Caco-2 (cell line): ENCODE data around the gene B4GALT4. TPM values are rescaled to one million over a fixed set of nuclear protein-coding genes. Genes with fewer than 3 reads are reported as not detected.

ENCODE experiments used
- BruUV-seq: library from RNA; stranded (reverse); fragments of 400-500 nt; replicated peaks from 2 replicates; lab custom pipeline; 2021; lab: Mats Ljungman, UMichigan
- CTCF ChIA-PET: fragments of 300-600 bp; sonication (Branson Sonifier 250); formaldehyde crosslinking; loops from one replicate; lab custom pipeline; 2022; ENCODE audit warnings: antibody characterized with exemption; lab: Charles Lee
- POLR2A ChIA-PET: fragments of 300-600 bp; sonication (Branson Sonifier 250); formaldehyde crosslinking; loops from one replicate; lab custom pipeline; 2022; ENCODE audit warnings: antibody characterized with exemption; lab: Charles Lee
- DNase-seq, 2 experiments: peaks; one replicate each; pipeline versions ENCODE4 v3.0.0 to v3.0.0-alpha.2; 2020 to 2022
- H3K27me3 ChIP-seq: replicated peaks from 2 replicates; pipeline ENCODE4 v1.6.0; 2011; ENCODE audit warnings: low read length; ENCODE audit not compliant: control insufficient read depth, insufficient read depth
- H3K36me3 ChIP-seq: 2 replicates; pipeline ENCODE4 v1.5.1; 2011; ENCODE audit warnings: low read length; ENCODE audit not compliant: control insufficient read depth, insufficient read depth
- H3K4me1 ChIP-seq: fragments of 250-450 bp; sonication (Bioruptor Pico); 2 replicates; pipeline ENCODE4 v1.5.1; 2020; ENCODE audit warnings: mild to moderate bottlenecking
- H3K4me3 ChIP-seq: 2 replicates; pipeline ENCODE4 v1.5.1; 2011; ENCODE audit warnings: low read depth, mild to moderate bottlenecking, control low read depth, low read length
- H3K9me3 ChIP-seq: fragments of 250-450 bp; sonication (Bioruptor Pico); 2 replicates; pipeline ENCODE4 v1.5.1; 2020; ENCODE audit warnings: mild to moderate bottlenecking, moderate library complexity
- H3K27ac Mint-ChIP-seq: one replicate; pipeline ENCODE4 v1.8.0; 2022; ENCODE audit warnings: mixed read lengths; ENCODE audit not compliant: unreplicated experiment
- H3K27me3 Mint-ChIP-seq: one replicate; pipeline ENCODE4 v1.8.0; 2022; ENCODE audit warnings: mixed read lengths; ENCODE audit not compliant: insufficient read depth, unreplicated experiment
- H3K36me3 Mint-ChIP-seq: one replicate; pipeline ENCODE4 v1.8.0; 2022; ENCODE audit warnings: mild to moderate bottlenecking, mixed read lengths; ENCODE audit not compliant: insufficient read depth, unreplicated experiment
- H3K4me1 Mint-ChIP-seq: one replicate; pipeline ENCODE4 v1.8.0; 2022; ENCODE audit warnings: low read depth, mixed read lengths; ENCODE audit not compliant: unreplicated experiment
- H3K4me3 Mint-ChIP-seq: one replicate; pipeline ENCODE4 v1.8.0; 2022; ENCODE audit warnings: mild to moderate bottlenecking, moderate library complexity, mixed read lengths; ENCODE audit not compliant: unreplicated experiment
- H3K9me3 Mint-ChIP-seq: one replicate; pipeline ENCODE4 v1.8.0; 2022; ENCODE audit warnings: mixed read lengths; ENCODE audit not compliant: unreplicated experiment
- CTCF ChIP-seq, 2 experiments: fragments of 200-600 bp in 1 of 2; IDR thresholded peaks; 1 replicate in 1 of 2; 2 replicates in 1 of 2; pipeline versions ENCODE4 v1.5.1 to v1.8.0; 2011 to 2022; ENCODE audit warnings: antibody characterized with exemption in 1 of 2, control low read depth in 1 of 2, inconsistent platforms in 1 of 2, low read depth in 1 of 2, low read length in 1 of 2, mild to moderate bottlenecking in 1 of 2, moderate library complexity in 1 of 2; ENCODE audit not compliant: insufficient read depth in 1 of 2, severe bottlenecking in 1 of 2, unreplicated experiment in 1 of 2
- intact Hi-C: fragments of 100-400 bp; cut with micrococcal nuclease; formaldehyde crosslinking; loops from one replicate; pipeline ENCODE4 v1.10.0; 2022; ENCODE audit not compliant: unreplicated experiment
- total RNA-seq: library from RNA; stranded (reverse); gene quantifications from 2 replicates; pipeline ENCODE4 v1.2.3, GENCODE V29; 2022

The B4GALT4 gene
- total RNA-seq, 1 experiment from 2014 or later: 59.7 TPM

GRCh38 chr3:119176778-119177177, 63.9 kb downstream of the B4GALT4 start:
- ChIA-PET POLR2A (no interaction called here), CTCF (no interaction called here)
- Mint-ChIP-seq H3K27me3 (no peaks in the 10 kb centered on the region), H3K9me3 (peaks cover 10% of the 10 kb centered on the region), H3K27ac (no peak overlapping the region), H3K4me3 (no peak overlapping the region), H3K36me3 (no peaks in the 10 kb centered on the region), H3K4me1 (peaks cover 10% of the 10 kb centered on the region)
- Histone ChIP-seq H3K4me3 (no peak overlapping the region), H3K27me3 (no peaks in the 10 kb centered on the region), H3K4me1 (peaks cover 26% of the 10 kb centered on the region), H3K36me3 (no peaks in the 10 kb centered on the region), H3K9me3 (no peaks in the 10 kb centered on the region)
- TF ChIP-seq CTCF (IDR thresholded peaks at IDR 0.05; ENCODE audit: insufficient read depth in 1 of 2, low read depth in 1 of 2, low read length in 1 of 2, severe bottlenecking in 1 of 2, unreplicated experiment in 1 of 2): no peak
- intact Hi-C loops: no loop called here
- no peak for DNase-seq
- no TSS peak for BruUV-seq

- intact Hi-C loops: no loop called here
- POLR2A ChIA-PET: no interaction called here
Measured at GRCh38 chr3:119175872-119176756, 64.6 kb downstream of the B4GALT4 start.

GRCh38 chr3:119173325-119173724, 67.4 kb downstream of the B4GALT4 start, which contains the start of gene UPK1B:
UPK1B (plus strand) TSS chr3:119173598; CDS start chr3:119186742, 13,144 bp downstream.
- no peaks in the 10 kb centered on the region for H3K9me3 ChIP-seq
- no peak within 1 kb of the TSS for H3K4me3 Mint-ChIP-seq
- intact Hi-C loops: no loop called here
- no peaks in the 10 kb centered on the region for H3K36me3 Mint-ChIP-seq
- H3K27me3 ChIP-seq: no peaks in the 10 kb centered on the region
- H3K4me3 ChIP-seq: no peak within 1 kb of the TSS
- H3K4me1 Mint-ChIP-seq: peaks cover 10% of the 10 kb centered on the region
- H3K27me3 Mint-ChIP-seq: no peaks in the 10 kb centered on the region
- CTCF ChIA-PET: no interaction called here
- H3K4me1 ChIP-seq: peaks cover 19% of the 10 kb centered on the region; the same call in 1 of the 2 replicates
- no peak for TF ChIP-seq CTCF (IDR thresholded peaks at IDR 0.05; ENCODE audit: insufficient read depth in 1 of 2, low read depth in 1 of 2, low read length in 1 of 2, severe bottlenecking in 1 of 2, unreplicated experiment in 1 of 2)
- POLR2A ChIA-PET: interaction anchor here (0.6 kb wide), 1 partner anchor 266 kb away, joined by 3 read pairs; no protein-coding TSS in a partner anchor
- H3K27ac Mint-ChIP-seq: no peak within 1 kb of the TSS
- H3K9me3 Mint-ChIP-seq: peaks cover 10% of the 10 kb centered on the region
- BruUV-seq: no TSS peak
- H3K36me3 ChIP-seq: no peaks in the 10 kb centered on the region
- DNase-seq: no peak

More at GRCh38 chr3:119175872-119176756, 64.6 kb downstream of the B4GALT4 start:
- H3K36me3 Mint-ChIP-seq: no peaks in the 10 kb centered on the region
- CTCF ChIA-PET: no interaction called here
- Histone ChIP-seq H3K4me1 (peaks cover 19% of the 10 kb centered on the region; the same call in 1 of the 2 replicates), H3K27me3 (no peaks in the 10 kb centered on the region), H3K36me3 (no peaks in the 10 kb centered on the region), H3K4me3 (no peak overlapping the region), H3K9me3 (no peaks in the 10 kb centered on the region)
- peaks cover 10% of the 10 kb centered on the region for H3K9me3 Mint-ChIP-seq
- no peaks in the 10 kb centered on the region for H3K27me3 Mint-ChIP-seq
- H3K4me3 Mint-ChIP-seq: no peak overlapping the region
- peaks cover 10% of the 10 kb centered on the region for H3K4me1 Mint-ChIP-seq
- BruUV-seq: no TSS peak
- TF ChIP-seq CTCF (IDR thresholded peaks at IDR 0.05; ENCODE audit: insufficient read depth in 1 of 2, low read depth in 1 of 2, low read length in 1 of 2, severe bottlenecking in 1 of 2, unreplicated experiment in 1 of 2): no peak
- H3K27ac Mint-ChIP-seq: no peak overlapping the region
- peak in 1 of 2 experiments; percentile 50 for DNase-seq
